IMR-90 (cell line): ENCODE data around the gene BRINP3. TPM values are rescaled to one million over a fixed set of nuclear protein-coding genes. Genes with fewer than 3 reads are reported as not detected.

Experiments used
- ATAC-seq: fragments of 200-7000 bp; cut with Tn5 transposase; 2 replicates; pipeline ENCODE4 v1.9.1; 2020; ENCODE audit warnings: low read depth, mild to moderate bottlenecking, moderate library complexity
- BruUV-seq: library from RNA; stranded (reverse); fragments of 400-500 nt; replicated peaks from 2 replicates; lab custom pipeline; 2021; lab: Mats Ljungman, UMichigan
- CTCF ChIA-PET: fragments of 300-600 bp; formaldehyde crosslinking; extraction: SDS; loops from one replicate; lab custom pipeline; 2021; ENCODE audit warnings: antibody characterized with exemption; lab: Yijun Ruan, JAX
- POLR2A ChIA-PET: fragments of 300-600 bp; sonication (Branson Sonifier 250); formaldehyde crosslinking; loops from one replicate; lab custom pipeline; 2022; ENCODE audit warnings: antibody characterized with exemption; ENCODE audit not compliant: unreplicated experiment; lab: Charles Lee
- DNase-seq: peaks from one replicate; pipeline ENCODE4 v3.0.0; 2013
- H2AFZ ChIP-seq: replicated peaks from 2 replicates; pipeline ENCODE3; 2013; ENCODE audit warnings: low read length, mild to moderate bottlenecking; ENCODE audit not compliant: poor library complexity
- H2AK5ac ChIP-seq: 2 replicates; pipeline ENCODE4 v1.6.1; 2013; ENCODE audit warnings: low read depth, low read length, inconsistent platforms
- H2AK9ac ChIP-seq: replicated peaks from 2 replicates; pipeline ENCODE3; 2013; ENCODE audit warnings: mild to moderate bottlenecking, low read depth, low read length, moderate library complexity; ENCODE audit not compliant: poor library complexity
- H2BK120ac ChIP-seq: 2 replicates; pipeline ENCODE4 v1.6.1; 2013; ENCODE audit warnings: low read depth, low read length, inconsistent platforms
- H2BK15ac ChIP-seq: 3 replicates; pipeline ENCODE4 v1.6.1; 2013; ENCODE audit warnings: low read depth, low read length, inconsistent platforms
- H2BK20ac ChIP-seq: 2 replicates; pipeline ENCODE4 v1.6.1; 2013; ENCODE audit warnings: low read depth, mild to moderate bottlenecking, inconsistent platforms, low read length, moderate library complexity
- H2BK5ac ChIP-seq: 2 replicates; pipeline ENCODE4 v1.6.1; 2013; ENCODE audit warnings: mild to moderate bottlenecking, low read depth, low read length, inconsistent platforms; ENCODE audit not compliant: poor library complexity, severe bottlenecking
- H3K14ac ChIP-seq: replicated peaks from 2 replicates; pipeline ENCODE4 v1.6.1; 2013; ENCODE audit warnings: low read depth, low read length, inconsistent platforms
- H3K18ac ChIP-seq: 2 replicates; pipeline ENCODE4 v1.6.1; 2013; ENCODE audit warnings: low read depth, low read length, control low read depth
- H3K23ac ChIP-seq: 2 replicates; pipeline ENCODE4 v1.6.1; 2013; ENCODE audit warnings: low read depth, low read length, inconsistent platforms
- H3K27ac ChIP-seq: 2 replicates; pipeline ENCODE4 v1.5.1; 2013; ENCODE audit warnings: mild to moderate bottlenecking, control low read depth, low read length; ENCODE audit not compliant: insufficient read depth
- H3K27me3 ChIP-seq: 2 replicates; pipeline ENCODE4 v1.6.1; 2013; ENCODE audit warnings: low read length; ENCODE audit not compliant: control insufficient read depth, insufficient read depth
- H3K36me3 ChIP-seq: 2 replicates; pipeline ENCODE4 v1.6.1; 2013; ENCODE audit warnings: low read length, mixed read lengths; ENCODE audit not compliant: control insufficient read depth, insufficient read depth
- H3K4ac ChIP-seq: 2 replicates; pipeline ENCODE4 v1.6.1; 2013; ENCODE audit warnings: low read depth, low read length, inconsistent platforms
- H3K4me1 ChIP-seq: 2 replicates; pipeline ENCODE4 v1.6.1; 2013; ENCODE audit warnings: low read length, mixed read lengths; ENCODE audit not compliant: control insufficient read depth, insufficient read depth
- H3K4me2 ChIP-seq: 2 replicates; pipeline ENCODE4 v1.6.1; 2013; ENCODE audit warnings: low read depth, mild to moderate bottlenecking, control low read depth, low read length, moderate library complexity
- H3K4me3 ChIP-seq: 2 replicates; pipeline ENCODE4 v1.5.1; 2013; ENCODE audit warnings: low read depth, mild to moderate bottlenecking, control low read depth, low read length, moderate library complexity; ENCODE audit not compliant: insufficient read depth
- H3K56ac ChIP-seq: 2 replicates; pipeline ENCODE4 v1.6.1; 2013; ENCODE audit warnings: low read length, inconsistent platforms; ENCODE audit not compliant: insufficient read depth; ENCODE audit errors: extremely low read depth
- H3K79me1 ChIP-seq, 2 experiments: 2 replicates each; pipeline ENCODE4 v1.6.1; 2013; ENCODE audit warnings: low read length in 2 of 2, inconsistent platforms in 1 of 2, low read depth in 1 of 2
- H3K9ac ChIP-seq: 2 replicates; pipeline ENCODE4 v1.6.1; 2013; ENCODE audit warnings: low read depth, low read length, control low read depth
- H3K9me1 ChIP-seq: 2 replicates; pipeline ENCODE4 v1.6.1; 2013; ENCODE audit warnings: low read length, inconsistent platforms; ENCODE audit not compliant: insufficient read depth
- H3K9me3 ChIP-seq: 2 replicates; pipeline ENCODE4 v1.6.1; 2013; ENCODE audit warnings: low read length; ENCODE audit not compliant: control insufficient read depth, insufficient read depth
- H4K20me1 ChIP-seq: 2 replicates; pipeline ENCODE4 v1.6.1; 2013; ENCODE audit warnings: low read length, inconsistent platforms; ENCODE audit not compliant: insufficient read depth
- H4K5ac ChIP-seq: 2 replicates; pipeline ENCODE4 v1.6.1; 2013; ENCODE audit warnings: mild to moderate bottlenecking, low read depth, low read length, control low read depth
- H4K8ac ChIP-seq, 2 experiments: 2 replicates each; pipeline ENCODE4 v1.6.1; 2013; ENCODE audit warnings: low read depth in 2 of 2, low read length in 2 of 2, control low read depth in 1 of 2, inconsistent platforms in 1 of 2
- H4K91ac ChIP-seq: 2 replicates; pipeline ENCODE4 v1.6.1; 2013; ENCODE audit warnings: low read depth, low read length, inconsistent platforms; ENCODE audit not compliant: insufficient read depth
- CEBPB ChIP-seq: IDR thresholded peaks from 2 replicates; pipeline ENCODE4 v1.6.1; 2012; ENCODE audit warnings: low read depth, low read length, improper control_type of control experiment
- CHD1 ChIP-seq: IDR thresholded peaks from 2 replicates; pipeline ENCODE4 v1.6.1; 2012; ENCODE audit warnings: low read depth, low read length, improper control_type of control experiment
- ELK1 ChIP-seq: fragments of 150-350 bp; IDR thresholded peaks from 2 replicates; pipeline ENCODE4 v1.6.1; 2016; ENCODE audit warnings: low read depth, mild to moderate bottlenecking, low read length, moderate library complexity, borderline replicate concordance
- FOS ChIP-seq: fragments of 150-350 bp; IDR thresholded peaks from 2 replicates; pipeline ENCODE4 v1.6.1; 2016; ENCODE audit warnings: low read depth, low read length
- MAFK ChIP-seq: IDR thresholded peaks from 2 replicates; pipeline ENCODE4 v1.6.1; 2012; ENCODE audit warnings: low read depth, low read length, improper control_type of control experiment
- MAZ ChIP-seq: IDR thresholded peaks from 2 replicates; pipeline ENCODE4 v1.6.1; 2012; ENCODE audit warnings: low read depth, mild to moderate bottlenecking, low read length, improper control_type of control experiment, moderate library complexity, borderline replicate concordance
- MXI1 ChIP-seq: IDR thresholded peaks from 2 replicates; pipeline ENCODE4 v1.6.1; 2012; ENCODE audit warnings: low read depth, mild to moderate bottlenecking, low read length, moderate library complexity, borderline replicate concordance
- POLR2A ChIP-seq: IDR thresholded peaks from 2 replicates; pipeline ENCODE4 v1.6.1; 2012; ENCODE audit warnings: mild to moderate bottlenecking, low read depth, low read length
- RAD21 ChIP-seq: IDR thresholded peaks from 2 replicates; pipeline ENCODE4 v1.6.1; 2012; ENCODE audit warnings: low read length, improper control_type of control experiment
- RFX5 ChIP-seq: IDR thresholded peaks from 2 replicates; pipeline ENCODE4 v1.8.0; 2012; ENCODE audit warnings: low read depth, mild to moderate bottlenecking, low read length, moderate library complexity
- WGBS, 2 experiments: methylation state at CpG; one replicate each; pipeline versions ENCODE4 v1.1.5 to v1.1.7; 2013; ENCODE audit warnings: missing lambda C conversion rate in 2 of 2; ENCODE audit not compliant: insufficient read length in 1 of 2; ENCODE audit errors: extremely low coverage in 2 of 2; 5-methylcytosine and 5-hydroxymethylcytosine counted together
- dilution Hi-C: fragments of 300-500 bp; cut with HindIII; formaldehyde crosslinking; loops from one replicate; pipeline ENCODE4 v1.14.3; 2018; ENCODE audit warnings: low sequenced_read_pairs; ENCODE audit not compliant: unreplicated experiment
- in situ Hi-C: fragments of 300-500 bp; cut with MboI; formaldehyde crosslinking; loops from 3 replicates; pipeline ENCODE4 v1.14.3; 2019; ENCODE audit warnings: low sequenced_read_pairs, inconsistent platforms, mixed read lengths
- intact Hi-C: fragments of 100-400 bp; cut with micrococcal nuclease; formaldehyde crosslinking; loops from 2 replicates; pipeline ENCODE4 v1.10.0; 2022
- polyA plus RNA-seq, 3 experiments: library from polyadenylated mRNA; depleted of rRNA; stranded (reverse); fragments of >200 nt; gene quantifications; 2 replicates each; pipeline ENCODE4 v1.2.3, GENCODE V29; 2012; ENCODE audit warnings: low replicate concordance in 1 of 3
- total RNA-seq: library from RNA; depleted of rRNA; stranded (reverse); fragments of >200 nt; gene quantifications from 2 replicates; pipeline ENCODE4 v1.2.3, GENCODE V29; 2012
- TF ChIP-seq, protein P1 (sequence below): conservative IDR thresholded peaks from 2 replicates; pipeline ENCODE4 v1.5.1; 2012; ENCODE audit warnings: mild to moderate bottlenecking, low read depth, low read length, improper control_type of control experiment
- TF ChIP-seq, protein P2 (sequence below): fragments of 150-350 bp; IDR thresholded peaks from 2 replicates; pipeline ENCODE4 v1.6.1; 2017; ENCODE audit warnings: mild to moderate bottlenecking, antibody characterized with exemption, low read length, low read depth

Gene BRINP3
- total and polyA plus RNA-seq, 2 of the 4 experiments (the other 2 are of a cell fraction) = 0.15 to 0.36 TPM

- DNase-seq = no peak
- no peak overlapping the region for H3K4me2 ChIP-seq
- no peaks in the 10 kb centered on the region for H3K9me3 ChIP-seq
- H4K5ac ChIP-seq = no peak overlapping the region
- no peak overlapping the region for H2AFZ ChIP-seq
- H3K79me1 ChIP-seq = no peaks in the 10 kb centered on the region
- no CpG with 5 or more reads among the region's 3 CpGs for WGBS, 2 experiments
- H3K27ac ChIP-seq = no peak overlapping the region
- in situ Hi-C loops = no loop called here
- H3K9me1 ChIP-seq = no peaks in the 10 kb centered on the region
- H3K4me1 ChIP-seq = no peaks in the 10 kb centered on the region
- H3K9ac ChIP-seq = no peak overlapping the region
- CTCF ChIA-PET = interaction anchor here (0.6 kb wide), 1 partner anchor 26 kb away, joined by 4 read pairs; no protein-coding TSS in a partner anchor
- H2BK20ac ChIP-seq = no peak overlapping the region
- H2BK5ac ChIP-seq = no peak overlapping the region
- H3K18ac ChIP-seq = no peak overlapping the region
- no peak overlapping the region for H3K23ac ChIP-seq
- H3K4me3 ChIP-seq = no peak overlapping the region
- no peak overlapping the region for H2BK120ac ChIP-seq
- no peak overlapping the region for H4K8ac ChIP-seq
- H2BK15ac ChIP-seq = no peak overlapping the region
- POLR2A ChIA-PET = no interaction called here
- H3K4ac ChIP-seq = no peak overlapping the region
- H4K91ac ChIP-seq = no peak overlapping the region
- no peaks in the 10 kb centered on the region for H4K20me1 ChIP-seq
- dilution Hi-C loops = no loop called here
- no peak overlapping the region for H3K14ac ChIP-seq
- ATAC-seq = no peak
- H3K27me3 ChIP-seq = no peaks in the 10 kb centered on the region
- no peak overlapping the region for H2AK5ac ChIP-seq
- no peak overlapping the region for H3K56ac ChIP-seq
- intact Hi-C loops = loop anchor here (10.0 kb wide), 1 partner anchor 892 kb away; no protein-coding TSS in a partner anchor
- no peaks in the 10 kb centered on the region for H3K36me3 ChIP-seq
- BruUV-seq = no TSS peak
- no peak overlapping the region for H2AK9ac ChIP-seq
- TF ChIP-seq FOS = no peak
- TF ChIP-seq, protein P1, sequence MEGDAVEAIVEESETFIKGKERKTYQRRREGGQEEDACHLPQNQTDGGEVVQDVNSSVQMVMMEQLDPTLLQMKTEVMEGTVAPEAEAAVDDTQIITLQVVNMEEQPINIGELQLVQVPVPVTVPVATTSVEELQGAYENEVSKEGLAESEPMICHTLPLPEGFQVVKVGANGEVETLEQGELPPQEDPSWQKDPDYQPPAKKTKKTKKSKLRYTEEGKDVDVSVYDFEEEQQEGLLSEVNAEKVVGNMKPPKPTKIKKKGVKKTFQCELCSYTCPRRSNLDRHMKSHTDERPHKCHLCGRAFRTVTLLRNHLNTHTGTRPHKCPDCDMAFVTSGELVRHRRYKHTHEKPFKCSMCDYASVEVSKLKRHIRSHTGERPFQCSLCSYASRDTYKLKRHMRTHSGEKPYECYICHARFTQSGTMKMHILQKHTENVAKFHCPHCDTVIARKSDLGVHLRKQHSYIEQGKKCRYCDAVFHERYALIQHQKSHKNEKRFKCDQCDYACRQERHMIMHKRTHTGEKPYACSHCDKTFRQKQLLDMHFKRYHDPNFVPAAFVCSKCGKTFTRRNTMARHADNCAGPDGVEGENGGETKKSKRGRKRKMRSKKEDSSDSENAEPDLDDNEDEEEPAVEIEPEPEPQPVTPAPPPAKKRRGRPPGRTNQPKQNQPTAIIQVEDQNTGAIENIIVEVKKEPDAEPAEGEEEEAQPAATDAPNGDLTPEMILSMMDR = no peak
- TF ChIP-seq MXI1 = no peak
- no peak for TF ChIP-seq POLR2A
- no peak for TF ChIP-seq RFX5
- no peak for TF ChIP-seq ELK1
- no peak for TF ChIP-seq RAD21
- TF ChIP-seq, protein P2, sequence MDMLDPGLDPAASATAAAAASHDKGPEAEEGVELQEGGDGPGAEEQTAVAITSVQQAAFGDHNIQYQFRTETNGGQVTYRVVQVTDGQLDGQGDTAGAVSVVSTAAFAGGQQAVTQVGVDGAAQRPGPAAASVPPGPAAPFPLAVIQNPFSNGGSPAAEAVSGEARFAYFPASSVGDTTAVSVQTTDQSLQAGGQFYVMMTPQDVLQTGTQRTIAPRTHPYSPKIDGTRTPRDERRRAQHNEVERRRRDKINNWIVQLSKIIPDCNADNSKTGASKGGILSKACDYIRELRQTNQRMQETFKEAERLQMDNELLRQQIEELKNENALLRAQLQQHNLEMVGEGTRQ = no peak
- no peak for TF ChIP-seq CEBPB
- TF ChIP-seq CHD1 = no peak
- no peak for TF ChIP-seq MAFK
- TF ChIP-seq MAZ = no peak
These were observed 150.4 kb downstream of the BRINP3 start for GRCh38 chr1:190327271-190327670.
